GM21390 (cell line): ENCODE results near the gene FUT6.
"Not testable (repeated sequence)": the region's sequence is repeated elsewhere in the genome, so short reads cannot be mapped to it uniquely, and the experiment has no call there.

Experiments used
- ATAC-seq: cut with Tn5 transposase; IDR thresholded peaks from one replicate; pipeline ENCODE4 v1.9.1; 2021; ENCODE audit not compliant: unreplicated experiment

FUT6 gene

DNA sequence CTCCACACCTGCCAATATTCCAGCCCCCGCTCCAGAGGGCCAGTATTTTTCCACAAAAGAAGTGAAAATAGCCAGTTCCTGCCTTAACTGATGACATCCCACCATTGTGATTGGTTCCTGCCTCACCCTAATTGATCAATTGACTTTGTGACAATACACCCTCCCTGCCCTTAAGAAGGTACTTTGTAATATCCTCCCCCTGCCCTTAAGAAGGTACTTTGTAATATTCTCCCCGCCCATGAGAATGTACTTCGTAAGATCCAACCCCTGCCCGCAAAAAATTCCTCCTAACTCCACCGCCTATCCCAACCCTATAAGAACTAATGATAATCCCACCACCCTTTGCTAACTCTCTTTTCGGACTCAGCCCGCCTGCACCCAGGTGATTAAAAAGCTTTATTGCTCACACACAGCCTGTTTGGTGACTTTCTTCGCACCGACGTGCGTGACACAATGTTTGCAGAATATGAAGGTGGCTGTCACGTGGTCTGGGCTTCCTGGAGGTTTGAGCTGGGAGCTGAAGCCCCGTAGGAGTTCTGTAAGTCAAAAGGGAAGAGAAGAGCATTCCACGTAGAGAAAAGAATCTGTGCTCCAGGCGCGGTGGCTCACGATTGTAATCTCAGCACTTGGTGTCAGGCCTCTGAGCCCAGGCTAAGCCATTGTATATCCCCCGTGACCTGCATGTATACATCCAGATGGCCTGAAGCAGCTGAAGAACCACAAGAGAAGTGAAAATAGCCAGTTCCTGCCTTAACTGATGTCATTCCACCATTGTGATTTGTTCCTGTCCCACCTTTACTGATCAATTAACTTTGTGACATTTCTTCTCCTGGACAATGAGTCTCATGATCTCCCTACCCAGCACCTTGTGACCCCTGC lies 17.9 kb upstream of the FUT6 start:
- ATAC-seq, result no peak

GRCh38 chr19:5855151-5855550 lies 15.6 kb upstream of the FUT6 start:
- ATAC-seq, result not testable (repeated sequence)

DNA sequence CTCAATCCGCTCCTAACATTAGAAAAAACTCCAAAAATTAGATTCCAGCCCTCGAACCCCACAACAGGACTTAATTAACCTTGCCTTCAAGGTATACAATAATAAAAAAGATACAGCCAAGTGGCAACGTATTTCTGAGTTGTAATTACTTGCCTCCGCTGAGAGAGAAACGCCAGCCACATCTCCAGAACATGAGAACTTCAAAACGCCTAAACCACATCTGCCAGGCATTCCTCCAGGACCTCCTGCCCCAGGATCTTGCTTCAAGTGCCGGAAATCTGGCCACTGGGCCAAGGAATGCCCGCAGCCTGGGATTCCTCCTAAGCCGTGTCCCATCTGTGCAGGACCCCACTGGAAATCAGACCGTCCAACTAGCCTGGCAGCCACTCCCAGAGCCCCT lies 14.6 kb upstream of the FUT6 start:
- not testable (repeated sequence) for ATAC-seq

- no peak for ATAC-seq
Observed at GRCh38 chr19:5851302-5851701, 11.8 kb upstream of the FUT6 start, which contains the start of gene FUT3. TSS of gene FUT3 (minus strand) at chr19:5851449.

GRCh38 chr19:5850743-5851293 lies 11.3 kb upstream of the FUT6 start:
- no peak for ATAC-seq

GRCh38 chr19:5850189-5850588 lies 10.7 kb upstream of the FUT6 start:
- ATAC-seq, result no peak

DNA sequence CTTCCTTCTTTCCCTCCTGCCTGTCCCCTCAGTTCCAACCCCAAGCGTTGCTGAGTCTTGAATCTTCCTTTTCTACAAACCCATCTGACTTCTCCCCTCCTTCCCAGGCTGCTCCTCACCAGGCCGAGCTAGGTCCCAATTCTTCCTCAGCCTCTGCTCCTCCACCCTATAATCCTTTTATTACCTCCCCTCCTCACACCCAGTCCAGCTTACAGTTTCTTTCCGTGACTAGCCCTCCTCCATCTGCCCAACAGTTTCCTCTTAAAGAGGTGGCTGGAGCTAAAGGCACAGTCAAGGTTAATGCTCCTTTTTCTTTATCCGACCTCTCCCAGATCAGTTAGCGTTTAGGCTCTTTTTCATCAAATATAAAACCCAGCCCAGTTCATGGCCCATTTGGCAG lies 9.1 kb upstream of the FUT6 start:
- ATAC-seq, result not testable (repeated sequence)

GRCh38 chr19:5847846-5848245 lies 8.3 kb upstream of the FUT6 start:
- not testable (repeated sequence) for ATAC-seq

GRCh38 chr19:5844456-5845433 lies 5.2 kb upstream of the FUT6 start:
- no peak for ATAC-seq

GRCh38 chr19:5843295-5843927 lies 3.9 kb upstream of the FUT6 start:
- no peak for ATAC-seq

DNA sequence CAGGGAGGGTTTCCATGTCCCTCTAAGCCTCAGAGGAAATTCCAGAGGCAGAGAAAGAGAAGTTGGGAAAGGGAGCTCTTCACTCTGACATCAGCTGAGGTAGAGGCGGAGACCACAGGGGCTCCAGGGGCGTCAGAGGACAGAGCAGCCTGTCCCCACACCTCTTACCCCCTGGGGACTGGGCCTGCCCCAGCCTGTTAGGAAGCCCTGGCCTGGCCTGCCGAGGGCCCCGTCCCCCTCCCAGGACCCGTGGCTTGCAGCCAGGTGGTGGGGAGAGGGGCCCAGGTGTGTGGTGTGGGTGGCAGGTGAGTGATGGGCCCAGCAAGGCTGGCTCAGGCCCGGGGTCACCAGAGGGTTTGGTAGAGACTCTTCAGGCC lies 2.2 kb upstream of the FUT6 start:
- not testable (repeated sequence) for ATAC-seq

GRCh38 chr19:5838353-5839064 lies 993 bp downstream of the FUT6 start:
- ATAC-seq, result no peak

DNA sequence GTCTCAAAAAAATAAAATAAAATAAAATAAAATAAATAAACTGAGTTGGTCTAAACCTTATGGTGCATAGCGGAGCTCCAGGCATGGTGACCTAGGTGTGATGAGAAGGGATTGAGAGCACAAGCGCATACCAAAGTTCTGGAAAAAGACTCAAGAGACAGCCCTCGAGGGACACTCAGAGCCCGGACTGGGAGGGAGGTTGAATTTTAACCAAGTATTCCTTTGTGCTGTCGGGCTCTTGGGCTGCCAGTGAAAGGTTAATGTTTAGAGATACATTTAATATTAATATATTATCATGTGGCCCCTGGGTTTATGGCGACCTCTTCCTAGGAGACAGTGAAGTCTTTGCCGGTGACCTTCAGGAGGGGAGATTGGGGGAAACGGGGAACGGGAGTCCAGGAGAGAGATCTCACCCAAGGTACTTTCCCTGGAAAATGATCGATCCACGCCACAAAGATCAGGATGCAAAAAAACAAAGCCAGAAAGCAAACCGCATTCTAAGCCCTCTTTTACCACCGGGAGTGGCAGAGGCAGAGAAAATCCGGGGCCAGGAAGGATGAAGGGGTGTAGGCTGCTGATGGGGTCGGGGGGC lies 1.6 kb downstream of the FUT6 start:
- ATAC-seq, result no peak

GRCh38 chr19:5832527-5833216 lies 6.8 kb downstream of the FUT6 start:
- no peak for ATAC-seq

GRCh38 chr19:5832061-5832460 lies 7.4 kb downstream of the FUT6 start:
- no peak for ATAC-seq

GRCh38 chr19:5831159-5831558 lies 8.3 kb downstream of the FUT6 start:
- no peak for ATAC-seq

DNA sequence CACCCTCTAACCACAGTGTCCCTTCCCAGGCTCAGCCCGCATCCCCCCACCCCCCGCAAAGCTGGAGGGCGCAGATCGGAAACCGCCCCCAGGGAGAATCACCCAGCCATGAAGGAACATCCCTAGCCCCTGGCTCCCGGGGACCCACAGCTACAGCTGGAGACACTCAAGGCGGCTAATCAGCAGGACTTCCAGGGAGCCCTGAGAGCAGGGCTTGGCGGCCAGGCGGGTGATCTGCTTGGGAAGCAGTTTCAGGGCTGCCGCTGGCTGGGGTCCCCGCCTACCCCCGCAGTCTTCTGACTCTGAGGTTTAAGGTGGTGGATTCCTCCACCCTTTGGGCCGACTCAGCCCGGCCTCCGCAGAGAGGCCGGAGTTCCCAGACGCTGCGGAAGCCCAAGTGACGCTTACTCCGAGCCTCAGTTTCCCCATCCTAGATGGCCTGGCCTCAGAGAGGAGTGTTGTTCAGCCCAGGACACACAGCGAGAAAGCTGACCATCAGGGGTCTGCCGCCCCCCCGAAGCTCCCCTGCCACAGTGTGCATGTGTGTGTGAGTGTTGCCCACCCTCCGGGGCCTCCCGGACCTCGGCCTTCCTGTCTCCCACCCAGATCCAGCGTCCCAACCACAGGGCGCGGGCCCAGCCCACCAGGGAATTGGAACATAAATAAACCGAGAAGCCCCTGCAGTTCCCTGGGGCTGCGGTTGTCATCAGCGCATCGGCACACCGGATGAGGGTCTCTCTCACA lies 9.8 kb downstream of the FUT6 start:
- ATAC-seq, result no peak

DNA sequence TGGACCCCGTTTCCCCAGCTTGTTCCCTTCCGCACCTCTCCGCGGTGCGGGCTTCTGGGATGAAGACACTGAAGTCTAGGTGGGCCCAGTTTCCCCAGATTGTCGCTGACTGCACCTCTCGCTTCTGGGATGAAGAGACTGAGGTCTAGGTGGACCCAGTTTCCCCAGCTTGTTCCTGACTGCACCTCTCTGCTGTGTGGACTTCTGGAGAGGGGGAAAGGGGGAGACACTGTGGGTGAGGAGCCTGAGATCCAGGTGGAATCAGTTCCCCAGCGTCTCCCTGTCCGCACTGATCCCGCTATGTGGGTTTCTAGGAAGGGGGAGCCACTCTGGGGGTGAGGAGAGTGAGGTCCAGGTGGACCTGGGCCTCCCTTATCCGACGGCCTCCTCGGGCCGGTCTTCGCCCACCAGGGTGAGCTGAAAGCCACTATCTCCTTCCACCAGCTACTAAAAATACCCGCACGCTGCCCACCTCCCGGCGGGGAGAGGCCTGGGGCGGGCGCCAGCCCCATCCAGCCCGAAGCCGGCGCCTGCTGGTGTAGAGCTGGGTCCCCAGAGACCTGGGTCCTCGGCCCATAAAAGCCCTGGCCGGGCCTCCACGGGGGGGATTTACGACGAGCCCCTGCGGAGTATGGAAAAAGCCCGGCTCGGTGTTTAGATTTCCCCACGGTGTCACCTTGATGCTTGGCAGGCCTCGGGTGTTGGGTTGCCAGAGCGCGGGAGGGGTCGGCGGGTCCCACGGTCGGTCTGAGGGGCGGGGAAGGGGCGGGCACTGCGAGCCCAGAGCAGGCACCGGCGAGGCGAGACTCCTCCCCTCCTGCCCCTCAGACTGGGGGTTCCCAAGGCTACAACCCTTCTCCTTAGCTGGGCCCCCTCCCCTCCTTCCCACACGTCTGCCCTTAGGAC lies 10.6 kb downstream of the FUT6 start:
- no peak for ATAC-seq
